ENCODE measurements around the gene MYBBP1A.
"Not testable (repeated sequence)": the region's sequence is repeated elsewhere in the genome, so short reads cannot be mapped to it uniquely, and the experiment has no call there.

MYBBP1A gene

DNA sequence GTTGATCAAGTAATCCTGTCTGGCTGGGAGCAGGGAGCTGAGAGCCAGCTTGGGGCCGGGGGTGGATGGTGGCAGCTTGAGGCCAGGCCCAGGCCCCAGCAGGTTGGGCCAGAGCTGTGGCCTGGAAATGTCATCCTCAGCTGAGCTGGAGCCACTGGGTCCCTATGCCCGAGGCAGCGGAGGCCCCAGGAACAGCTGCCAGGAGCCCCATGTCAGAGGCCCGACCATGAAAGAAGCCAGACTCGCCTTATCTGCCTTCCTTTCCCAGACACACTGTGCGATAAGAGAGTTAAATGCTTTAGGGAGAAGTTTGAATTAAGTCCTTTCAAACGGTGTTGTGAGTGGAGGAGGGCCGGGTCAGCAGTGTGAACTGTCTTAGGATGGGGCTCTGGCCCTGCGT lies 32.6 kb upstream of the MYBBP1A start:
- DNase-seq, result no peak

DNA sequence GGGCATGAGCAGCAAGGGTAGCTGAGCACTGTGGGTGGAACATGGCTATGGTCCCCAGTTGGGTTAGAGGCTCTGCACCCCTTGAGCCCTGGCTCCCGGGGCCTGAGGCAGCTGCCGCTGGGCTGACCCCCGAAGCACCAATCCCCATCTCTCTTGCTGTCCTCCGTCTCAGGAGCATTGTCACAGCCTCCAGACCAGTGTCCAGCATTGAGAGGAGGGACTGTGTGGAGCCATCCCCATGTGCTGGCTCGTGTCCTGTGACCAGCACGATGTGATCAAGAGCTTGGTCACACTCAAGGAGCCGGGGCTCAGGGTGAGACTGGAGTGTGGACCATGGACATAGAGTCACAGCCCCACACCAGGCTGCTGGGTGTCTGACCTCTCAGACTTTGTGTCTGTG lies 32.0 kb upstream of the MYBBP1A start:
- no peak for DNase-seq

DNA sequence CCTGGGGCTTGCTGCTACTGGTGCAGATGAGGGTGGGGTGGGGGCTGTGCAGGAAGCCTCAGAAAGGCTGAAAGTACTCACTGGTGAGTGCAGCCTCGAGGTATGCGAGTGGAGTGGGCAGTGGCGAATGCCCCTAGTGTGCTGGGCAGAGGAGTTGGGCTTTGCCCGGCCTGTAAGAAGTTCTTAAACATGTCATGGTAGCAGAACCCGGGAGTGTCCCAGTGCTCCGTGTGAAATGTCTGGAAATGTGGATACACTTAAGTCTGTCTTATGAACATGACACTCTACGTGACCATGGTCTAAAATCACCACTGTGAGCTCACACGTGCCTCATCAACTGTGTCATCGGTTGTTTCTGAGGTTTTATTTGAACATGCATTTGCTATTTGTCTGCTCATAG lies 30.9 kb upstream of the MYBBP1A start:
- DNase-seq, result peak; percentile 79

DNA sequence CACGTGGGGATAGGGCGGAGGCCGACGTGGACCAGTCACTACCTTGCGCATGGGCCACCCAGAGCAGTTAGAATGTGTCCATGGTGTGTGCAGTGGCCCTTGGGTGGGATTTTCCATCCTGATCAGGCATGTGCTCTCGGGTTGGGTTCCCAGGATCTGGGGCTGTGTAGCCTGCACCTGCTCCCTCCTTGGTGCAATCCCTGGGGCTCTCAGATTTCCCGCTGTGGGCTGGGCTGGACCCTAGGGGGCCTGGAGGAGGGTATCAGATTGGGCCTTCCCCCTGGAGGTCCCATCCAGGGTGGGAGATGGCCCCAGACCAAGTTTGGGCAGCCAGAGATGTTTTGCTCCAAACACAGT lies 30.4 kb upstream of the MYBBP1A start:
- peak; percentile 43 for DNase-seq

DNA sequence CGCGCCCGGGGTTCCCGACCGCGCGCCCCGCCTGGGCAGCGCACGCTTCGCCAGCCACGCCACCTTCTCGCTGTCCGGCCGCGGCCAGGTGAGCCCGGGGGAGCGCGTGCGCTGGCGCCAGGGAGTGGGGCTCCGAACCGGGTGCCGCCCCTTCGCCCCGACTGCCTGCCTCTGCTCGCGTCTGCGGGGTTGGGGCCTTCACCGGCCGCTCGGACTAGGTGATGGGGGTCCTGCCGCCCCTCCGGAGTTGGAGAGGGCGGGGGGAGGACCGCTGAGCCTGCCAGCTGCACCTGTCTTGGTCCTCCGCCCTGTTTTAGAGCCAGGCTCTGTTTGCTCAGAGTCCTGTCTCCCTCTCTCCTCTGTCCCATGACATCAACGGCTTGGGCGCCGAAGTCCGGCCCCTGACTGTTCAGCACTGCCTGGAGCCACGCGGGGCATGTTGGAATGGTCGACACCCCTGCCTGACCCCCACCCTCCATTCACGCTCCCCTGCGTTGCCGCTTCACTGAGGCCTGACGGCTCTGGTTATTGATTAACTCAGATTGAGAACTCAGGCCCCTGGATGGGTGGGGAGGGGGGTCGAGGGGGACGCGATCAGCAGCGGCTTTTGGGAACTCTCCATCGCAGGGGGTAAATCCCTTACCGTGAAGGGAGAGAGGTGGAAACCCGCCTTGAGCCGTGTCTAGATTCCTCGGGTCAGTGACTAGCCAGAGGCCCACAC lies 29.9 kb upstream of the MYBBP1A start:
- peak; percentile 67 for DNase-seq

DNA sequence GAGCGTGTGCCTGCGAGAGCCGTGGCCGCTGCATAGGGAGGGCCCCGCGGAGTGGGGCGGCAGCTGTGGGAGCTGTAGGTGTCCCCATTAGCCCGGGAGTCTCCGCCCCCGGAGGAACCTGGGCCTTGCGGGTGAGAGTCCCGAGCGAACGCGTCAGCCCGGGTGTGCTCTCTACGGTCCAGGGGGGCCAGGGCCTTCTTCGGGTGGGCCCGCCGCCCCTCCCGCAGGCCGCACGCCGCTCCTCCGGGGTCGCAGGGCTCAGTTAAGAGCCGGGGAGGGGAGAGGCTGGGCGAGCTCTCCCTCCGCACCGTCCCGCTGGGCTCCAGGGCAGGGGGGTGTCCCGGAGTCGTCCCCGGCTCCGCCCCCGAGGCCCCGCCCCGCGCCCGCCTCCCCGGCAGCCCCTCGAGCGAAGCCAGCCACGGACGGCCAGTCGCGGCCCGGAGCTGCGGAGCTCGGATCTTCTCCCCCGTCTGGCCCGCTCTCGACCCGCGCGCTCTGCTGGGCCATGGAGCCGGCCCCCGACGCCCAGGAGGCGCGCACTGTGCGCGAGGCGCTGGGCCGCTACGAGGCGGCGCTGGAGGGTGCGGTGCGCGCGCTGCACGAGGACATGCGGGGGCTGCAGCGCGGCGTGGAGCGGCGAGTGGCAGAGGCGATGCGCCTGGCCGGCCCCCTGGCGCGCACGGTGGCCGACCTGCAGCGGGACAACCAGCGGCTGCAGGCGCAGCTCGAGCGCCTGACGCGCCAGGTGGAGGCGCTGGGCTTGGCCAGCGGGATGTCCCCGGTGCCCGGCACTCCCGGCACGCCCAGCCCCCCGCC lies 29.1 kb upstream of the MYBBP1A start, which contains the start of gene SMTNL2:
Gene SMTNL2, plus strand, starts transcription at position 429 of the 816 bp plus-strand sequence. Its CDS starts 77 bp downstream, at position 506.
- DNase-seq, result peak; percentile 68

DNA sequence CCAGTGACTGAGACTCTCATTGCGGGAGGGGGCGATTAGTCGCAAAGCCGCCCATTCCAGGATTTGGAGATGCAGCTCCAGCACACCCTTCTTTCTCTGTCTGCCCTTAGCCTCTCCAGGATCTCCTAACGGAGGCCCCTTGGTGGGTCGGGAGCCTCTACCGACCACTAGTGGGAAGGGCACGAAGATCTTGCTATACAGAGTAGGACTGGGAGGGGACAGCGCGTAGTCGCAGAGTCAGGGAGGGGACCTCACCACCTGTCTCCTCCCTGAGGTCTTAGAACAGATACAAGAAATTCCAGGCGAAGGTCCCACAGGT lies 28.6 kb upstream of the MYBBP1A start:
- DNase-seq, result peak; percentile 68

DNA sequence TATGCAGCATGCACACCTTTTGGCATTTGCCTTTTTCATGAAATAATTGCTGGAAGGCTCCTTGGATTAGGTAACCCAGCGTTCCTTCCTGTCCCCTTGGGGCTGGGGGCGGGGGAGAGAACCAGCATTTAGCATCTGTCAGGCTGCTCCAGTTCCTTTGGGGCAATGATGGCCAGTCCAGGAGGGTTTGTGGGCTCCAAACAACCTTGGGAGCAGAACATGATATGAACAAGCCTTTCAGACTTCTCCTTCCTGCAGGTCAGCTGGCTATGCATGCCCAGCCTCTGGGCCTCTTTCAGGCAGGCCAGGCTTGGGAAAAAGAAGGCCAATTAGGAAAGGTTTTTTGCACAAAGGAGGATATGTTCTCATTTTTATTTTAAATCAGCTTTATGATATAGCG lies 28.0 kb upstream of the MYBBP1A start:
- no peak for DNase-seq

DNA sequence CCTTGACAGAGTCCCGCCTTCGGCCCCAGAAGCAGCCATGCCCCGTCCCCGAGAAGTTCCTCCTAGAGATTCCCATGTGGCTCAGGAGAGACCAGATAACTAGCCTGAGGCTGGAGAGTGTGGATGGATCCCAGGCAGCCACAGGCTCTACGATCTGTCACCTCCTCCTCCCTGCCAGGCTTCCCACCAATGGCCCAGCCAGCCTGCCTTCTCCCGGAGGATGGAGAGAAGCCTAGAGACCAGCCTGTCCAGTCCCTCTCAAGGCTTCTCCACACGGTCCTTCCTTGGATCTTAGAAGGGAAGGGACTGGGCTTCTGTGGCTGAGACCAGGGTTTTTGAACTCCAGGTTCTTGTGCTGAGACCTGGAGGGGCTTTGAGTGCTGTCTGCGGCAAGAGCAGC lies 27.5 kb upstream of the MYBBP1A start:
- DNase-seq, result no peak

DNA sequence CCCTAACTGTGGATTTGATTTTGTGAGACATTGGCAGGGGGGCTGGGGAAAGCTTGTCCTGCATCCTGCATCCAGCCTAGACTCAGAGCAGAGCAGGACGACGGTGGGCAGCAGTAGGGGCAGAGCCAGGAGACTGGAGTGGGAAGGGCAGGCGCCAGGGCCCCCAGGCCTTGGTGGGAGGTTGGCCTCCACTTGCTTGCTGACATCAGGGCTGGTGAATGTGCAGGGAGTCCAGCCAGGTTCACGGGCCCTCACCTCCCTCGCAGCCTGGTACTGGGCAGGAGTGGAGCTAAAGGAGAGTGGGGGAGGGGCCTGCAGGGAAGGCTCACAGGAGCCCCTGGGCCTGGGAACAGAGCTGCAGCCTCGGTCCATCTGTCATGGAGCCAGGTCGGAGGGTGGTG lies 26.9 kb upstream of the MYBBP1A start:
- DNase-seq, result no peak

DNA sequence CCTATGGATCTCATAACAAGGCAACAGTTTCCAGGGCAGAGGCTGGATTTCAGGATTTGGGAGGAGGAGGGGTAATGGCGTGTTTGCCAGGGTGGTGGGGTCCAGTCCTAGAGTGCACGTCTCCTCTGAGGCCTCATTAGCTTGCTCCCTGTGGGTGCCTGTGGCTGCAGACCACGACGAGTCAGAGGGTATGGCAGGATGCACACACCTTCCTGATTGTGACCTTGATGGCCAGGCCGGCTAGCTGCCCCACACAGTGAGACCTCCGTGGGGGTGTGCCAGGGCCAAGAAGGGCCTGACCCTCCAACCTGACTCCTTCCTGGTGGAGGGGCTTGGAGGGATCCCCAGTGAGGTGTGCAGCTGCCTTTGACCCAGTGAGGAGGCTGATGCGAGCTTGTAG lies 25.1 kb upstream of the MYBBP1A start:
- no peak for DNase-seq

DNA sequence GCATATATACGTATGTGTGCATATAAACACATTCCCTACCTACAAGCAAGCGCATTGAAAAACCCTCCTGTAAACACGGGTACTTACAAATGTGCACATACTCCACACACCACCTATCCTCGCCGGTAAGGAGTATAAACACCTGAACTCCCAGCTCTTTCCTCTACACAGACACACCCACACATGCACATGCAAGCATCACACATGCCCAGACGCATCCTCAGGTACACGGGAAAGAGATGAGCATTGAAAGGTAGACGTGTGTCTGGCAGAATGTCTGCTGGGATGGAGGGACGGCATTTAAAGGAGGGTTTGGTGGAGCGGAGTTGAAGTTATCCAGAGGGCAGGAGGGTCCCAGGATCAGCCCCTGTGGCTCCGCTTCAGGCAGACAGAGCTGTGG lies 24.5 kb upstream of the MYBBP1A start:
- no peak for DNase-seq

DNA sequence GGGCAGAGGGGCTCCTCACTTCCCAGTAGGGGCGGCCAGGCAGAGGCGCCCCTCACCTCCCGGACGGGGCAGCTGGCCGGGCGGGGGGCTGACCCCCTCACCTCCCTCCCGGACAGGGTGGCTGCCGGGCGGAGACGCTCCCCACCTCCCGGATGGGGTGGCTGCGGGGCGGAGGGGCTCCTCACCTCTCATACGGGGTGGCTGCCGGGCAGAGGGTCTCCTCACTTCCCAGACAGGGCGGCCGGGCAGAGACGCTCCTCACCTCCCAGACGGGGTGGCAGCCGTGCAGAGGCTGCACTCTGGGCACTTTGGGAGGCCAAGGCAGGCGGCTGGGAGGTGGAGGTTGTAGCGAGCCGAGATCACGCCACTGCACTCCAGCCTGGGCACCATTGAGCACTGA lies 23.2 kb upstream of the MYBBP1A start:
- DNase-seq, result not testable (repeated sequence)

DNA sequence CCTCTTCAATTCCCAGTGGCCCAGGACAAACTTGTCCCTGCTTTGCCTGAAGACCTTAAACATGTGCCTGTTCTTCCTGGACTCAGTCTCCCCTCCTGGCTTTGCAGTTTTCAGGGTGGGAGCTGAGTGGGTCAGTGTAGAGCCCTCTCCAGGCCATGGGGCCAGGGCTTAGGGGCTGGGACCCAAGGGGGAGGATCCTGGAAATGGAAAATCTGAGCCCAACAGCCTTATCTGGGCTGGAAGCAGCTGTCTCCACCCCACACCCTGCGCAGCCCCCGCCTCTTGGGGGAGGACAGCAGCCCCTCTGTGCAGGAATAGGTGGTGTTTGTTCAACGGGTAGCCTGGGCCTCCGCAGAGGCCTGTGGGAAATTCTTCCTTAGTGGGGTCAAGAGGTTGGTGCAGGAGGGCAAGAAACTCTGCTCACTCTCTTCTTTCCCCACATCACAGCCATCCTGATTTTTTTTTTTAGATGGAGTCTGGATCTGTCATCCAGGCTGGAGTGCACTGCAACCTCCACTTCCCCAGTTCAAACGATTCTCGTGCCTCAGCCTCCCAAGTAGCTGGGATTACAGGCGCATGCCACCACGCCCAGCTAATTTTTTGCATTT lies 22.3 kb upstream of the MYBBP1A start:
- no peak for DNase-seq

DNA sequence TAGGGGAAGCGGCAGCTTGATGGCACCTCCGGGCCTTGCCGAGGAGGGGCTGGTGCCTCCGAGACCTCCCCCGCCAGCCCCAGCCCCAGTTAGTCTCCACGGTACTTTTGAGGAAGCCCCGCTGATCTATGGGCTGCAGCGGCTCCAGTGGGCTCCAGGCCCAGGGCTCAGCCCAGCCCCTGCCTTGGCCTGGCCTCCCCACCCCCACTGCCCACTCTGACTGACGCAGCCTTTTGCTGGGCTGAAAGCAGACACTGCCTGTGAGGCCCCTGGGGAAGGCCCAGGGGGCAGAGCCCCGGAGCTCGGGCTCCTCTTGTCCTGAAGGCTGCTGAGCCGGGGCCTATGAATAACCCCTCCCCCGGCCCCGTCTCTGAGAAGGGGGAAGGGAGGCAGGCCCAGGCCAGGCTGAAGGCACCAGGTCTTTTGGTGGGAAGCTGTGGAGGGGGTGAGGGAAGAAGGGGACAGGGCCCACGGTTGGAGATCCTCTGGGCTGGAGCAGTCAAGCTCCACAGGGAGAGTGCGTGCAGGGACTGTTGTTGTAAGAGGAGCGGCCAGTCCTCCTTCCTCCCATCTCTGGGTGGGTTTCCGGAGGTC lies 21.6 kb upstream of the MYBBP1A start:
- no peak for DNase-seq

DNA sequence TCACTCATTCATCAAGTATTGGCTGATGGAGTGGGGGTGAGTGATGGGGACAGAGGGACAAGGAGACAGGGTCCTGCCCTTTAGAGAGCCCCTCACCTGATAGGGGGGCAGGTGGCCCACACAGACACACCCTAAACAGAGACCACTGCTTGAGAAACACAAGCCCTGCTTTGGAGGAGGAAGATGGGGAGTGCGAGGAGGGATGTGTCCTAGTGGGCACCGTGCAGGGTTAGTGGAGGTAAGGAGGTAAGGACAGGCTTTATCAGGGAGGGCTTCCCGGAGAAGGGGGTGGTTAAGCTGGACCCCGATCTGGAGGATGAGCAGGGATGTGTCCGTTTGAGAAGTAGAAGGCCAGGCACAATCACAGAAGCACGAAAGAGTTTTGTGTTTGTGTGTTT lies 21.0 kb upstream of the MYBBP1A start:
- no peak for DNase-seq

DNA sequence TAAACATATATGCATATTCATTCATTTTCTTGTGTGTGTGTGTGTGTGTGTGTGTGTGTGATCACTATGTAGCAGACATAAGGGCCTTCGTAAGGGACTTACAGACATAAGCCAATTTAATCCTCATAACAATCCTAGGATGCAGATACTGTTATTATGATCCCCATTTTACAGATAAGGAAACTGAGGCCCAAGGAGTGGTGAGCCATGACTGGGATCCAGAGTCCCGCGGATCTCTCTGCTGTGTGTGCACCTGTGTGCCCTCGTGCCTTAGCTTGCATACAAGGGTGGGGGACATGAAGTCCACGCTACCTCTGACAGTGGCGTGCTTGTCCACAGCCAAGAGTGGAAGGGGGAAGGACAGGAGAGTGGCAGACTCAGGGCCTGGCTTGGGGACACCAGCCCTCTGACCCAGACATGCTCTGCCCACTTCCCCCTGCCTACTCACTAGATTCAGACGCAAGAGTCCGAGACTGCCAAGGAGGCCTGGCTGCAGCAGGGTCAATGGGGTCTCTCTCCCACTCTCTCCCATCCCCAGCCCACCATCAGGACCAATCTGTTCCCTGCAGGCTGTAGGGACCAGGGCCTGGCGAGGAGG lies 19.4 kb upstream of the MYBBP1A start:
- DNase-seq, result no peak

DNA sequence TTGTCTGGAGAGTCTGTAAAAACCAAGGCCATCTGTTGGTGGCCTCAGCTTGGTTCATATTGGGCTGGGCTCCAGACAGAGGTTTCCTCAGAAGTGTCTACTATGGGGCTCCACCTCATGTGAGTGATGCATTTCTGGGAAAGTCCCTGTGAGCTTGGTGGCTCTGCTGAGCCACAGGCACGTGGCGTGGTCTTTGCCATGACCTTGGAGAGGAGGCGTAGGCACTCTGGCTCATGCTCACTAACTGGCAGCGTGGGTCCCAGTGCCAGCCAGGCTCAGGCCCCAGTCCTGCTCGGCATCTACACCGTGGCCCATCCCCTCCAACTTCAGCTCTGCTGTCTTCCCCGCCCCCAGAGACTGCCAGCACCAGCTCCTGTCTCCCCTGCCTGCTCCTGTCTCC lies 18.5 kb upstream of the MYBBP1A start:
- no peak for DNase-seq

DNA sequence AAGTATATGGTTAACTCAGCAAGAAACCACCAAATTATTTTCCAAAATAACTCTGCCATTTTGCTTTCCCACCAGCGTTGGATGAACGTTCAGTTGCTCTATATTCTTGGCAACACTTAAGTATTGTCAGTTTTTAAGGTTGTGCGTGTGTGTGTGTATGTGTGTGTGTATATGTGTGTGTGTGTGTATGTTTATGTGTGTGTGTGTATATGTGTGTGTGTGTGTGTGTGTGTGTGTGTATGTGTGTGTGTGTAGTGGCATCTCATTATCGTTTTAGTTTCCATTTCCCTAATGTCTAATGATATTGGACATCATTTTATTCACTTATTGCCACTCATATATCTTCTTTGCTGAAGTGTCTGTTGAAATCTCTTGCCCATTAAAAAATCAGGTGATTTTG lies 17.9 kb upstream of the MYBBP1A start:
- DNase-seq, result no peak

DNA sequence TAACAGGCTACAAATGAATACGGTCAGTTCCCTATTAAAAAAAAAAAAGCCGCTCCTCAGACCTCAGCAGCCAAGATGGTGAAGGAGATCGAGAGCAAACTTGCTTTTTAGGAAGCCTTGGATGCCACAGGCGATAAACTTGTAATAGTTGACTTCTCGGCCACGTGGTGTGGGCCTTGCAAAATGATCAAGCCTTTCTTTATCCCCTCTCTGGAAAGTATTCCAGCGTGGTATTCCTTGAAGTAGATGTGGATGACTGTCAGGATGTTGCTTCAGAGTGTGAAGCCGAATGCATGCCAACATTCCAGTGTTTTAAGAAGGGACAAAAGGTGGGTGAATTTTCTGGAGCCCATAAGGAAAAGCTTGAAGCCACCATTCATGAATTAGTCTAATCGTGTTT lies 16.9 kb upstream of the MYBBP1A start:
- no peak for DNase-seq

DNA sequence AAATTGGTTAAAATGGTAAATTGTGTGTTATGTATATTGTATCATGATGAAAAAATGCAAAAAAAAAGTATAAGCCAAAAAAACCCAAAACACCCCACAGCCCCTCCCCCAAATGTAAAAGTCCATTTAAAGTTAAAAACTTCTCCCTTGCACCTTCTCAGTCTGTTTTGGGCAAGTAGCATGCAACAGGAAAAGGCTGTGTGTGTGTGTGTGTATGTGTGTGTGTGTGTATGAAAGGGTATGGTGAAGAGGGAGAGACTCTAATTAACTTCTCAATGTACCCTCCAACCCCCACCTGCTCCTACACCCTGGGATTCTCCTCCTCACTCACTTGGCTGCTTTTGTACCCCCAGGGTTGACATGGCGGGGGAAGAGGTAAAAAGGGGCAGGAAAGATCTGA lies 14.4 kb upstream of the MYBBP1A start:
- DNase-seq, result no peak

DNA sequence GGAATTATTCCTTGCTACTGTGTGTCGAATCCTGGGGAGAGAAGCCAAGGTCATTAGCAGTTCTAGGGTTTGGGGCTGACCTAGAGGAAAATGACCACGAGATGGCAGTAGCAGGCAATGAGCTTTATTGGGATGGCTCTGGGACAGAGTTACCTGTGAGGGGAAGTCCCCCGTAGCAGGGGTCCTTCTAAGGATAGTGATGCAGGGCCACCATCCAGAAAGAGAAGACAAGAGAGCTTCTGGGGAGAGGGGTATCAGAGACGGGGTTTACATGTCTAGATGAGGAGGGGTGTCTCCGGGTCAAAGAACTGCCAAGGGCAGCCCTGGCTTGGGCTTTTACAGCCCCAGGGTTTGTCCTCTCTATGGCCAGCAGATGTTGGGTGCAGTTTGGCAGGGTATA lies 11.6 kb upstream of the MYBBP1A start:
- DNase-seq, result peak; percentile 75

All from DMS53 (cell line).